ENCODE data around the gene ULK4. TPM values are rescaled to one million over a fixed set of nuclear protein-coding genes. Genes with fewer than 3 reads are reported as not detected.

The ULK4 gene
- total and polyA plus RNA-seq, 2 of the 8 experiments (the other 6 are each of a cell fraction or from before 2014, with no cell fraction given): 3.0 to 10.8 TPM

- TF ChIP-seq USF2 (IDR thresholded peaks at IDR 0.05; ENCODE audit: low read length) (no peak), ATF3 (IDR thresholded peaks at IDR 0.05; ENCODE audit: insufficient read depth, low read depth, low read length) (no peak)
Measured at GRCh38 chr3:41260063-41260450, 701.8 kb downstream of the ULK4 start (continued).

Measured in H1 (cell line).